ENCODE measurements around the gene CREBBP.

The CREBBP gene

DNA sequence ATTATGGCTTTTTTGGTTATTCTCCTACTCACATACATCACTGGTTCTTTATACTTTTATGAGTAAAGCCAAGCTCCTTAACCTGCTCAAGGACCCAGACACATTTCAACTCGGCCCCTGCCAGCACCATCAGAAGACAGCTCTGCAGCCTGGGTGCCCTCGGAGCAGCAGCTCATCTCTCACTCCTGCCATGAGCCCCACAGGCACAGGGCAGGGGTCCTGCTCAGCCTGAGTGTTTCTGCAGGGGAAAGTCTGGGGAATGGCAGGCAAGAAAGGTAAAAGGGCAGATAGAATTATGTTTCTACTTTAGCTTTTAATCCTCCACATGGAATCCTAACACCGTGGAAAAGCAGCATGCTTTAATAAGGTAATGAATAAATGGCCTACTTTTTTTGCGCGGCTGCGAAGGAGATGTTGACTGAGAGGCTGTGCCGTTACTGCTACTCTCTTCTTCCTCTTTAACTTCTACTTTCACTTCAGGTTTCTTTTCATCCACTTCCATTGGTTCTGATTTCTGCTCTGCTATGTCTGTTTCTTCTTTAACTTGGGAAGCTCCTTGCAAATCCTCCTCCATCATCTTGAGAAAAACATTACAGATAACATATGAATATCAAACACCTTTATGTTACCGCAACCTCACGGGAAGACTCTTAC is 113.1 kb downstream of the CREBBP start:
- DNase-seq (ENCODE audit: insufficient read length) (no peak), FAIRE-seq (no peak)

GRCh38 chr16:3766177-3766576 is 114.3 kb downstream of the CREBBP start:
- DNase-seq (ENCODE audit: insufficient read length) (no peak), FAIRE-seq (no peak)
- no peak for TF ChIP-seq POLR2AphosphoS5 (IDR thresholded peaks at IDR 0.05; ENCODE audit: low read depth, low read length)
- no peak for TF ChIP-seq TAF1 (IDR thresholded peaks at IDR 0.05; ENCODE audit: borderline replicate concordance, low read depth, low read length)
- no peak for TF ChIP-seq POLR2A (IDR thresholded peaks at IDR 0.05; ENCODE audit: low read depth, low read length)

More for the DNA sequence above, 113.1 kb downstream of the CREBBP start:
- TF ChIP-seq POLR2A (IDR thresholded peaks at IDR 0.05; ENCODE audit: low read depth, low read length) (no peak), POLR2AphosphoS5 (IDR thresholded peaks at IDR 0.05; ENCODE audit: low read depth, low read length) (no peak), TAF1 (IDR thresholded peaks at IDR 0.05; ENCODE audit: borderline replicate concordance, low read depth, low read length) (no peak)

- TF ChIP-seq TAF1 (IDR thresholded peaks at IDR 0.05; ENCODE audit: borderline replicate concordance, low read depth, low read length): no peak
- TF ChIP-seq POLR2AphosphoS5 (IDR thresholded peaks at IDR 0.05; ENCODE audit: low read depth, low read length): no peak
- TF ChIP-seq POLR2A (IDR thresholded peaks at IDR 0.05; ENCODE audit: low read depth, low read length): no peak
- DNase-seq (ENCODE audit: insufficient read length) (no peak), FAIRE-seq (no peak)
Observed at GRCh38 chr16:3764409-3764808, 116.1 kb downstream of the CREBBP start.

DNA sequence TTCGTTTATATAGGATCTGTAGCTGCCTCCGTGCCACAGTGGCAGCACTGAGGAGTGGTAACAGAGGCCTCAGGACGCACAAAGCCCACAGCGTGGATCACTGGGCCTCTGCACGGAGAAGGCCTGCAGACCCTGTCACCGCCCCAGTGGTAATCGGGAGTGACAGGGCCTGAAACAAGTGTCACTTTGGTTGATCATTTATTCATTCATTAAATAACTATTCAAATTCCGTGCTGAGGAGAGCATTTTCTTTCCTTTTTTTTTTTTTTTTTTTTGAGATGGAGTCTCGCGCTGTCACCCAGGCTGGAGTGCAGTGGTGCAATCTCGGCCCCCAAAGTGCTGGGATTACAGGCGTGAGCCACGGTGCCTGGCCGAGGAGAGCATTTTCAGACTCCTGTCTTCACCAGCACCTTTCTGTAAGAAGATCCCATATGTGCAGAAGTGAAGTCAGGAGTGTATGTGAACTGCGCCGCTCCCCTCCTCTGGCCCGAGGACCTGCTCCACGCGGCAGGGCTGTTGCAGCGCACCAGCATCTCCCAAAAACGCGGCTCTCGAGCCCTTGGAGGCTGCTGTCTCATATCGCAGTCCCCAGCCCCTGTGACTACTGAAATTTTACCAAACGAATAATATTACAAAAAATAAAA is 118.3 kb downstream of the CREBBP start:
- TF ChIP-seq TAF1 (IDR thresholded peaks at IDR 0.05; ENCODE audit: borderline replicate concordance, low read depth, low read length): no peak
- TF ChIP-seq POLR2AphosphoS5 (IDR thresholded peaks at IDR 0.05; ENCODE audit: low read depth, low read length): no peak
- TF ChIP-seq POLR2A (IDR thresholded peaks at IDR 0.05; ENCODE audit: low read depth, low read length): no peak
- DNase-seq (ENCODE audit: insufficient read length): no peak
- FAIRE-seq: no peak

DNA sequence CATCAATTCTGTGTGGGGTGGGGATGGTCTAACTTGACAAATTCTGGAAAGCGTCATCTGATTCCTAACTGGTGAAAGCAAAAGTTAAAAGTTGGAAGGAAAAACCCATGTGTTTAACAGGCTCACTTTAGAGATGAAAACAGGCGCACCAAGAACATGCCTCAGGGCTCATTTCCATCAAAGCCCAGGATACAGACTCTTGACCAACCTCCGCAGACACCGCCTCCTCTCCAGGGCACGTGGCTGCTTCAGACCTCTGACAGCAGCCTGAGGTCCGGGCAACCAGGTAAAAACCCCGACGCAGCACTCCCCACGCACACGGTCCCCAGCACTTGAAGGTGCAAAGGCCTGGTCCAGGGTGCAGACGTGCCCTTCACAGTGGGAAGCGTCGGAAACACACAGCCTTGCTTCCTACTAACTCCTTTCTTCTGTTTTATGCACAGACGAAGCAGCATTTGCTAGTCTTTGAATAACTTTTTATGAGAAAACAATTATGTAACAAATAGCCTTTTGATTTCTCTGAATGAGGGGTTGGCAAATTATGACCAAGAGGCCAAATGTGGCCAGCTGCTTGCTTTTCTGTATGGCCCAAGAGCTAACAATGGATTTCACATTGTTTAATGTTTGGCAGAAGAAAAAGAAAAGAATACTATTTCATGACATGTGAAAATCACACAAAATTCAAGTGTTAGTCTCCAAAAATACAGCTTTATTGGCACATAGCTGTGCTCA is 119.0 kb downstream of the CREBBP start:
- FAIRE-seq (no peak), DNase-seq (ENCODE audit: insufficient read length) (no peak)

GRCh38 chr16:3760518-3760917 is 120.0 kb downstream of the CREBBP start:
- TF ChIP-seq POLR2AphosphoS5 (IDR thresholded peaks at IDR 0.05; ENCODE audit: low read depth, low read length) (no peak), POLR2A (IDR thresholded peaks at IDR 0.05; ENCODE audit: low read depth, low read length) (no peak), TAF1 (IDR thresholded peaks at IDR 0.05; ENCODE audit: borderline replicate concordance, low read depth, low read length) (no peak)
- no peak for FAIRE-seq
- DNase-seq (ENCODE audit: insufficient read length): no peak

More for the DNA sequence above, 119.0 kb downstream of the CREBBP start:
- no peak for TF ChIP-seq POLR2A (IDR thresholded peaks at IDR 0.05; ENCODE audit: low read depth, low read length)
- no peak for TF ChIP-seq TAF1 (IDR thresholded peaks at IDR 0.05; ENCODE audit: borderline replicate concordance, low read depth, low read length)
- no peak for TF ChIP-seq POLR2AphosphoS5 (IDR thresholded peaks at IDR 0.05; ENCODE audit: low read depth, low read length)

DNA sequence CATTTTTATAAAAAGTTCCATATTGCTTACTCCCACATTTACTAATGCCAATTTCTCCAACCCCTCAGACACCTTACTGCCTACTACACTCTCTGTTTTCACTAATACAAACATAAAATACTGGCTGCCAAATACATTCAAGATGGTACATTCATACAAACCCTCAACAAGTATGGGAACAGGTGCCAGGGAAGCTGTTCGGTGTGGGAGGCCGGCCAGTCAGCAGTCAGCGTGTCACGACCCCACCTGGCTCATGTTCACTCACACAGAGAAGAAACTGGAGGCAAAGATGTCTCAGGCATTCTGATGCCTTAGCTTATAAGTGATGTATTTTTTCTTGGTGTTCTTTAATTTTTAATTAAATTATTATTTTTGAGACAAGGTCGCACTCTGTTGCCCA is 120.8 kb downstream of the CREBBP start:
- DNase-seq (ENCODE audit: insufficient read length): no peak
- TF ChIP-seq POLR2AphosphoS5 (IDR thresholded peaks at IDR 0.05; ENCODE audit: low read depth, low read length): no peak
- TF ChIP-seq TAF1 (IDR thresholded peaks at IDR 0.05; ENCODE audit: borderline replicate concordance, low read depth, low read length): no peak
- TF ChIP-seq POLR2A (IDR thresholded peaks at IDR 0.05; ENCODE audit: low read depth, low read length): no peak
- no peak for FAIRE-seq

DNA sequence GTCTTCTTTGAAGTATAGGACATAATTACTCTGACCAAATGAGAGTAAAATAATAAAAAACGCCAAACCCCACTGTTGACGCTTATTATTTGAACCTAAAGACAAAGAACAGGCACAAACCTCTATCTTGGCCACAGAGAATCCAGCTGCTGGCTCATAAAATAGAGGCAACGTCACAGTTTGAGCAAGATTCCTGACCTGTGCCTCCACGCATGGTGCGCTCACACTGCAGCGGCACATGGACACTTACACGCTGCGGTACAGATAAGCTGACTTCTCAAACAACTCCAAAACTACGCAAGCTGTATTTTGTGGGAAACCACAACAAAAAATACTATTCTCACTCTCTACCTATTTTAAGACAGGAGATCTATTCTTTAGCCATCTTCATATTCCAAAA is 124.4 kb downstream of the CREBBP start:
- no peak for DNase-seq (ENCODE audit: insufficient read length)
- TF ChIP-seq POLR2A (IDR thresholded peaks at IDR 0.05; ENCODE audit: low read depth, low read length) (no peak), POLR2AphosphoS5 (IDR thresholded peaks at IDR 0.05; ENCODE audit: low read depth, low read length) (no peak), TAF1 (IDR thresholded peaks at IDR 0.05; ENCODE audit: borderline replicate concordance, low read depth, low read length) (no peak)
- no peak for FAIRE-seq

DNA sequence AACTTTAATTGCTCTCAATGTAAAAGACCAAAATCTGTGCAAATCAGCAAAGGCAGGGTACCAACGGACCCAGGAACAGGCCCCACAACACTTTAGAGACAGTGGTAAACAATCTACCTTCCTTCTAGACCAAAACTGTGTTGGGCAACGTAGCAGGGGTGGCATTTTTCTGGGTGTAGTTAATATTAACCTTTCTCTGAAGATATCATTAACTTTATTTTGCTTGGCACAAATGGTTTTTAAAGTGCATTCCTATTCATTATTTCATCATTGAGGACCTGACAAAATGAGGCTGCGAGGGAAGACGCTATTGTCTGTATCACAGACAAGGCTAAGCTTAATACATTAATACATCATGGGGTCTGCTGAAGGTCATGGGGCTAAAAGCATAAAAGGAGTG is 125.3 kb downstream of the CREBBP start:
- no peak for DNase-seq (ENCODE audit: insufficient read length)
- TF ChIP-seq POLR2AphosphoS5 (IDR thresholded peaks at IDR 0.05; ENCODE audit: low read depth, low read length) (no peak), TAF1 (IDR thresholded peaks at IDR 0.05; ENCODE audit: borderline replicate concordance, low read depth, low read length) (no peak), POLR2A (IDR thresholded peaks at IDR 0.05; ENCODE audit: low read depth, low read length) (no peak)
- FAIRE-seq: no peak

- FAIRE-seq: no peak
- TF ChIP-seq POLR2AphosphoS5 (IDR thresholded peaks at IDR 0.05; ENCODE audit: low read depth, low read length) (no peak), POLR2A (IDR thresholded peaks at IDR 0.05; ENCODE audit: low read depth, low read length) (no peak), TAF1 (IDR thresholded peaks at IDR 0.05; ENCODE audit: borderline replicate concordance, low read depth, low read length) (no peak)
- no peak for DNase-seq (ENCODE audit: insufficient read length)
Observed at GRCh38 chr16:3754772-3755171, 125.7 kb downstream of the CREBBP start.

DNA sequence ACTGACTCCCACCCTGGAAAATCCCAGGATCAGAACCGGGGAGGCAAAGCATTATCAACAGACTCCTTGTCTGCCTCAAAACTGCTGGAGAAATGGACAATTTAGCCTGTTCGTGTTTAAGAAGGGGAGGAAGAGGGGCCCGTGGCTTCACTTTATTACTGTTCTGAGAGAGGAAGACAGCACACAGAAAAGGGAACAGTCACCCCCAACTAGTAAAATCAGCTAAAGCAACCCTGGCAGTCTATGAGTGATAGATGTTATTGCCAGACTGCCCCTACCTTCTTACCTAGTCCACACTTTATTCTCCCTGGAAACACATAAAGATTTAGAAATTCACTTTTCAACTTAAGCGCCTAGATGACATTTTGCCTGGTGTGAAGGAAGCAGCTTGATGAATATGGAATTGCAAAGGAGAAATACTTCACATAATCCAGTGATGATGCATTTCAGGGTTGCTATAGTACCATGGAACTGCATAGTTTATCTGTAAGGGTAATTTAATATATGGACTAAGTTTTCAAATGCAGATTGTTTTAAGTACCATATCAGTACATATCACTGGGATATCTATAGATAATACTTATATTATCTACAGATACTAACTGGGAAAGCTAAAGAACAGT is 126.3 kb downstream of the CREBBP start:
- FAIRE-seq (no peak), DNase-seq (ENCODE audit: insufficient read length) (no peak)
- TF ChIP-seq POLR2AphosphoS5 (IDR thresholded peaks at IDR 0.05; ENCODE audit: low read depth, low read length): no peak
- no peak for TF ChIP-seq POLR2A (IDR thresholded peaks at IDR 0.05; ENCODE audit: low read depth, low read length)
- no peak for TF ChIP-seq TAF1 (IDR thresholded peaks at IDR 0.05; ENCODE audit: borderline replicate concordance, low read depth, low read length)
